ENCODE results near the gene TMIE. TPM values are rescaled to one million over a fixed set of nuclear protein-coding genes. Genes with fewer than 3 reads are reported as not detected.

TMIE gene
- polyA plus RNA-seq, 1 donor (not counting 4 experiments of a cell fraction or from before 2014, with no cell fraction given) = 0.07 TPM

GRCh38 chr3:46730819-46731218 is 29.6 kb downstream of the TMIE start:
- Histone ChIP-seq H3K27me3 (ENCODE audit: control insufficient read depth, extremely low read depth, insufficient read depth, low read length) (peaks cover 4% of the 10 kb centered on the region), H3K4me3 (ENCODE audit: control insufficient read depth in 2 of 3, extremely low read depth in 1 of 3, insufficient read depth in 2 of 3, low read depth in 1 of 3, low read length in 3 of 3) (no peak overlapping the region), H3K4me2 (ENCODE audit: control insufficient read depth, extremely low read depth, insufficient read depth, low read depth, low read length) (no peak overlapping the region), H3K4me1 (ENCODE audit: control insufficient read depth, extremely low read depth, insufficient read depth, low read length) (no peaks in the 10 kb centered on the region), H3K9me1 (ENCODE audit: control insufficient read depth, extremely low read depth, insufficient read depth, low read length) (no peaks in the 10 kb centered on the region), H3K36me3 (ENCODE audit: control insufficient read depth in 2 of 2, extremely low read depth in 1 of 2, insufficient read depth in 2 of 2, low read length in 2 of 2) (no peaks in the 10 kb centered on the region), H2AFZ (ENCODE audit: control insufficient read depth, low read length) (no peak overlapping the region), H3K9ac (ENCODE audit: control insufficient read depth, extremely low read depth, insufficient read depth, low read length) (no peak overlapping the region), H3K79me2 (ENCODE audit: control insufficient read depth, insufficient read depth, low read length) (no peaks in the 10 kb centered on the region), H3K27ac (ENCODE audit: control insufficient read depth, insufficient read depth, low read length) (no peak overlapping the region), H3K9me3 (ENCODE audit: control insufficient read depth, low read depth, low read length) (no peaks in the 10 kb centered on the region), H4K20me1 (ENCODE audit: control insufficient read depth, extremely low read depth, insufficient read depth, low read length) (no peaks in the 10 kb centered on the region)
- TF ChIP-seq CTCF (optimal IDR thresholded peaks at IDR 0.05 in 1 of 3, IDR thresholded peaks at IDR 0.05 in 1 of 3, conservative IDR thresholded peaks at IDR 0.05 in 1 of 3; ENCODE audit: extremely low read depth in 1 of 3, insufficient read depth in 2 of 3, low read length in 3 of 3) (no peak), EZH2 (IDR thresholded peaks at IDR 0.05; ENCODE audit: low read length) (no peak)
- no peak for FAIRE-seq
- no peak for DNase-seq (ENCODE audit: low read depth, low spot score)
- dilution Hi-C loops (cut with MboI; ENCODE audit: extremely low pct_ligation_motif_present, low sequenced_read_pairs) = no loop called here

GRCh38 chr3:46731795-46732194 is 30.6 kb downstream of the TMIE start:
- Histone ChIP-seq H3K27ac (ENCODE audit: control insufficient read depth, insufficient read depth, low read length) (no peak overlapping the region), H3K4me3 (ENCODE audit: control insufficient read depth in 2 of 3, extremely low read depth in 1 of 3, insufficient read depth in 2 of 3, low read depth in 1 of 3, low read length in 3 of 3) (no peak overlapping the region), H3K9me3 (ENCODE audit: control insufficient read depth, low read depth, low read length) (no peaks in the 10 kb centered on the region), H4K20me1 (ENCODE audit: control insufficient read depth, extremely low read depth, insufficient read depth, low read length) (no peaks in the 10 kb centered on the region), H3K4me2 (ENCODE audit: control insufficient read depth, extremely low read depth, insufficient read depth, low read depth, low read length) (no peak overlapping the region), H2AFZ (ENCODE audit: control insufficient read depth, low read length) (no peak overlapping the region), H3K4me1 (ENCODE audit: control insufficient read depth, extremely low read depth, insufficient read depth, low read length) (no peaks in the 10 kb centered on the region), H3K27me3 (ENCODE audit: control insufficient read depth, extremely low read depth, insufficient read depth, low read length) (peaks cover 13% of the 10 kb centered on the region), H3K79me2 (ENCODE audit: control insufficient read depth, insufficient read depth, low read length) (no peaks in the 10 kb centered on the region), H3K36me3 (ENCODE audit: control insufficient read depth in 2 of 2, extremely low read depth in 1 of 2, insufficient read depth in 2 of 2, low read length in 2 of 2) (no peaks in the 10 kb centered on the region), H3K9ac (ENCODE audit: control insufficient read depth, extremely low read depth, insufficient read depth, low read length) (no peak overlapping the region), H3K9me1 (ENCODE audit: control insufficient read depth, extremely low read depth, insufficient read depth, low read length) (no peaks in the 10 kb centered on the region)
- TF ChIP-seq CTCF (optimal IDR thresholded peaks at IDR 0.05 in 1 of 3, IDR thresholded peaks at IDR 0.05 in 1 of 3, conservative IDR thresholded peaks at IDR 0.05 in 1 of 3; ENCODE audit: extremely low read depth in 1 of 3, insufficient read depth in 2 of 3, low read length in 3 of 3) (no peak), EZH2 (IDR thresholded peaks at IDR 0.05; ENCODE audit: low read length) (no peak)
- FAIRE-seq (no peak), DNase-seq (ENCODE audit: low read depth, low spot score) (no peak)
- dilution Hi-C loops (cut with MboI; ENCODE audit: extremely low pct_ligation_motif_present, low sequenced_read_pairs) = no loop called here
